Mucosa of stomach (tissue), 1 donor: ENCODE results near the gene DDX10.

ENCODE experiments used
- H3K27me3 ChIP-seq: one replicate; pipeline ENCODE4 v1.7.0; 2013; ENCODE audit warnings: mild to moderate bottlenecking, low read length; ENCODE audit not compliant: control insufficient read depth, insufficient read depth
- H3K36me3 ChIP-seq: one replicate; pipeline ENCODE4 v1.7.0; 2013; ENCODE audit warnings: low read length; ENCODE audit not compliant: control insufficient read depth, insufficient read depth
- H3K4me1 ChIP-seq: one replicate; pipeline ENCODE4 v1.7.0; 2013; ENCODE audit warnings: mild to moderate bottlenecking, low read length; ENCODE audit not compliant: control insufficient read depth, insufficient read depth
- H3K4me3 ChIP-seq: one replicate; pipeline ENCODE4 v1.7.0; 2013; ENCODE audit warnings: low read length
- H3K9ac ChIP-seq: one replicate; pipeline ENCODE4 v1.7.0; 2013; ENCODE audit warnings: mild to moderate bottlenecking, low read length, moderate library complexity
- H3K9me3 ChIP-seq: one replicate; pipeline ENCODE4 v1.7.0; 2013; ENCODE audit warnings: mild to moderate bottlenecking, low read length, moderate library complexity; ENCODE audit not compliant: control insufficient read depth
- donor health status: Pancreatic carcinoma.

The DDX10 gene

GRCh38 chr11:108663154-108663877 lies 1.6 kb upstream of the DDX10 start:
- no peaks in the 10 kb centered on the region for H3K27me3 ChIP-seq
- peaks cover 8% of the 10 kb centered on the region for H3K4me1 ChIP-seq
- no peaks in the 10 kb centered on the region for H3K36me3 ChIP-seq
- H3K9ac ChIP-seq, result no peak overlapping the region
- H3K9me3 ChIP-seq, result no peaks in the 10 kb centered on the region
- H3K4me3 ChIP-seq, result no peak overlapping the region

DNA sequence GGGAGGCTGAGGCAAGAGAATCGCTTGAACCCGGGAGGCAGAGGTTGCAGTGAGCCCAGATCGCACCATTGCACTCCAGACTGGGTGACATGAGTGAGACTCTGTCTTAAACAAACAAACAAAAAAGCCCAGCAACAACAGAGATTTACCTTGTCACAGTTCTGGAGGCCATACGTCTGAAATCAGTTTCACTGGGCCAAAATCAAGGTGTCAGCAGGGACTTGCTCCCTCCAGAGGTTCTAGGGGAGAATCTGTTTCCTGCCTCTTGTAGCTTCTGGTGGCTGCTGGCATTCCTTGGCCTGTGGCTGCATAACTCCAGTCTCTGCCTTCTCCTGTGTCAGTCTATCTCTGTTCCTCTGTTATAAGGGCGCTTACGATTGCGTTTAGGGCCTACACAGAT lies 1.5 kb downstream of the DDX10 start:
- H3K9ac ChIP-seq, result no peak overlapping the region
- H3K4me3 ChIP-seq, result no peak overlapping the region
- H3K27me3 ChIP-seq, result no peaks in the 10 kb centered on the region
- no peaks in the 10 kb centered on the region for H3K9me3 ChIP-seq
- no peaks in the 10 kb centered on the region for H3K36me3 ChIP-seq
- peaks cover 8% of the 10 kb centered on the region for H3K4me1 ChIP-seq

GRCh38 chr11:108669286-108669685 lies 4.4 kb downstream of the DDX10 start:
- peaks cover 8% of the 10 kb centered on the region for H3K4me1 ChIP-seq
- no peaks in the 10 kb centered on the region for H3K9me3 ChIP-seq
- H3K36me3 ChIP-seq, result no peaks in the 10 kb centered on the region
- H3K9ac ChIP-seq, result no peak overlapping the region
- no peaks in the 10 kb centered on the region for H3K27me3 ChIP-seq
- no peak overlapping the region for H3K4me3 ChIP-seq

GRCh38 chr11:108669711-108670110 lies 4.8 kb downstream of the DDX10 start:
- no peaks in the 10 kb centered on the region for H3K9me3 ChIP-seq
- no peaks in the 10 kb centered on the region for H3K36me3 ChIP-seq
- no peaks in the 10 kb centered on the region for H3K27me3 ChIP-seq
- H3K9ac ChIP-seq, result no peak overlapping the region
- H3K4me1 ChIP-seq, result peaks cover 8% of the 10 kb centered on the region
- H3K4me3 ChIP-seq, result no peak overlapping the region

DNA sequence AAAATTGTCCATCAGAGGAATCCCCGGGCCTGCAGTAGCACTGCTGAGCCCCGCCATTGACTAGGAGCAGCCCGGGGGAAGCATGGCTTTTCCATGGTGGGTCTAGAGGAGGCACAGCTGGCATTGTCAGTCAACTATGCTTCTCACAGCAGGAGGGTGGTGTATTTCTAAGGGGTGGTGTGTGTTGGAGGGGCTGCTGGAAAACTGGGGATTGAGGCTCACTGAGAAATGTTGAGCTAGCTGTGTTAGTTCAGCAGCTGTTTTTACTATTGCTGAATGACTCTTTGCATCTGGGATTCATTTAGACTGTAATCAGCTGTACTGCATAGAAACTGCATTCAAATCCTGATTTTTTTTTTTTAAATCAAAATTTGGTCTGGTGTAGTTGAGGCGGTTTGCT lies 5.6 kb downstream of the DDX10 start:
- Histone ChIP-seq H3K4me3 (no peak overlapping the region), H3K4me1 (peaks cover 8% of the 10 kb centered on the region), H3K9ac (no peak overlapping the region), H3K36me3 (no peaks in the 10 kb centered on the region), H3K27me3 (no peaks in the 10 kb centered on the region), H3K9me3 (no peaks in the 10 kb centered on the region)

DNA sequence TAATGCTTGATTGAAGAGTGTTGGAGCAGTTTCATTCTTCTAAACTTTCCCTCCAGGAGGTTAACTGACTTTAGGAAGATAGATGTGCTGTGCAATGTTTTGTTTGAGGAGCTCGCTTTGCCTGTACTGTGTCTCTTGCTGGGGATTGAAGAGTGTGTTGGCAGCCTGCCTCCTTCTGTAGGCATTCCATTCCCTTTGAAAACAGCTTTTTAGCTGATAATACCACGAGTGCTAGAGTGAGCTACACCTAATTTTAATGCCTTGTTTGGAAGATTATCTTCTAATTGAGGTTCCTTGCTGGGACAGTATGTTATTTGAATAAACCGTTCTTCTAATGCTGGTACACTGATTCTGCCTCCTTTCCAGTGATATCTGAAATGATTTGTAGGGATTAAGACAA lies 7.2 kb downstream of the DDX10 start:
- Histone ChIP-seq H3K9ac (no peak overlapping the region), H3K27me3 (no peaks in the 10 kb centered on the region), H3K9me3 (no peaks in the 10 kb centered on the region), H3K36me3 (no peaks in the 10 kb centered on the region), H3K4me1 (no peaks in the 10 kb centered on the region), H3K4me3 (no peak overlapping the region)

DNA sequence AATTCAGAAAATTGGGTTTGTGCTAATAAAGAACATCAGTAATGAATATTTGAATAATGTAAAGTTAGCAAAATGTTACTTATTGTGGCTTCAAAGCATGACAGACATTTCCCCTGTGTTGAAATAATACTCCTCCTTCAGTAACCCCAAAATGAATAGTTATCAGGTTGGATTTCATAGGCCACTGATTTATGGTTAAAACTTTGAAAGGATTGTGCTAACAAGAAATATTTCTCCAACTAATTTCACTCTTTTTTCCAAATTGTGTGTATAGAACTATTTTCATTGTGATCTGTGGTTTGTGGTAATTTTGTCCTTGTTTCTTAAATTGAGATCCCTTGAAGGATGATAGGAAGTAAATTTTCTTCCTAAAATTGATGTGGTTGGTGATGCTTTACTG lies 7.9 kb downstream of the DDX10 start:
- Histone ChIP-seq H3K9ac (no peak overlapping the region), H3K4me3 (no peak overlapping the region), H3K4me1 (no peaks in the 10 kb centered on the region), H3K9me3 (no peaks in the 10 kb centered on the region), H3K27me3 (no peaks in the 10 kb centered on the region), H3K36me3 (peaks cover 4% of the 10 kb centered on the region)

DNA sequence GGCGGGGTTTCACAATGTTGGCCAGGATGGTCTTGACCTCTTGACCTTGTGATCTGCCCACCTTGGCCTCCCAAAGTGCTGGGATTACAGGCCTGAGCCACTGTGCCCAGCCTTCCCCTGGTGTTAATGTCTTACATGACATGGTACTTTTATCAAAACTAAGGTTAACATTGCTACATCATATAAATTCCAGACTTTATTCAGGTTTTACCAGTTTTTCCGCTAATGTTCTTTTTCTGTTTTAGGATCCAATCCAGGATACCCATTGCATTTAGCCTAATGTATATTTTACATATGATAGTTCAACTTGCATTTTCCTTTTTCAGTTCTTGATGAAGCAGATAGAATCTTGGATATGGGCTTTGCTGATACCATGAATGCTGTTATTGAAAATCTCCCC lies 14.2 kb downstream of the DDX10 start:
- H3K27me3 ChIP-seq, result no peaks in the 10 kb centered on the region
- H3K4me3 ChIP-seq, result no peak overlapping the region
- no peak overlapping the region for H3K9ac ChIP-seq
- H3K4me1 ChIP-seq, result no peaks in the 10 kb centered on the region
- H3K9me3 ChIP-seq, result no peaks in the 10 kb centered on the region
- peaks cover 6% of the 10 kb centered on the region for H3K36me3 ChIP-seq

DNA sequence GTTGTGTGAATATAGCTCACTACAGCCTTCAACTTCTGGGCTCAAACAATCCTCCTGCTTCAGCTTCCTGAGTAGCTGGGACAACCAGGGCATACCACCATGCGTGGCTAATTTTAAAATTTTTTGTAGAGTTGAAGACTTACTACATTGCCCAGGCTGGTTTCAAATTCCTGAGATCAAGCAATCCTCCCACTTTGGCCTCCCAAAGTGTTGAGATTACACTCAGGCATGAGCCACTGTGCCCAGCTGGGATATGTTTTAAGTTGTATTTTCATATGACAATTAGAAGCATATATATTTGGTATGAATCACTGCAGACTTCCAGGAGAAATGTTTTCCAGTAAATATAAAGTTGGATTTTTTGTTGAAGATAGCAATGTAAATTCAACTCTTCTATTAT lies 15.4 kb downstream of the DDX10 start:
- Histone ChIP-seq H3K27me3 (no peaks in the 10 kb centered on the region), H3K36me3 (peaks cover 6% of the 10 kb centered on the region), H3K9me3 (no peaks in the 10 kb centered on the region), H3K9ac (no peak overlapping the region), H3K4me3 (no peak overlapping the region), H3K4me1 (no peaks in the 10 kb centered on the region)

GRCh38 chr11:108685419-108686130 lies 20.7 kb downstream of the DDX10 start:
- Histone ChIP-seq H3K9ac (no peak overlapping the region), H3K36me3 (no peaks in the 10 kb centered on the region), H3K4me1 (no peaks in the 10 kb centered on the region), H3K4me3 (no peak overlapping the region), H3K27me3 (no peaks in the 10 kb centered on the region), H3K9me3 (no peaks in the 10 kb centered on the region)

GRCh38 chr11:108693852-108694251 lies 29.0 kb downstream of the DDX10 start:
- no peaks in the 10 kb centered on the region for H3K36me3 ChIP-seq
- H3K4me3 ChIP-seq, result no peak overlapping the region
- no peaks in the 10 kb centered on the region for H3K27me3 ChIP-seq
- no peak overlapping the region for H3K9ac ChIP-seq
- H3K4me1 ChIP-seq, result no peaks in the 10 kb centered on the region
- no peaks in the 10 kb centered on the region for H3K9me3 ChIP-seq

- Histone ChIP-seq H3K27me3 (no peaks in the 10 kb centered on the region), H3K4me1 (no peaks in the 10 kb centered on the region), H3K9me3 (no peaks in the 10 kb centered on the region), H3K4me3 (no peak overlapping the region), H3K36me3 (no peaks in the 10 kb centered on the region), H3K9ac (no peak overlapping the region)
Observed at GRCh38 chr11:108694846-108695245, 30.0 kb downstream of the DDX10 start.
